ENCODE measurements around the gene ZNF808.
"Not testable (repeated sequence)": the region's sequence is repeated elsewhere in the genome, so short reads cannot be mapped to it uniquely, and the experiment has no call there.

- TF ChIP-seq, protein P1, sequence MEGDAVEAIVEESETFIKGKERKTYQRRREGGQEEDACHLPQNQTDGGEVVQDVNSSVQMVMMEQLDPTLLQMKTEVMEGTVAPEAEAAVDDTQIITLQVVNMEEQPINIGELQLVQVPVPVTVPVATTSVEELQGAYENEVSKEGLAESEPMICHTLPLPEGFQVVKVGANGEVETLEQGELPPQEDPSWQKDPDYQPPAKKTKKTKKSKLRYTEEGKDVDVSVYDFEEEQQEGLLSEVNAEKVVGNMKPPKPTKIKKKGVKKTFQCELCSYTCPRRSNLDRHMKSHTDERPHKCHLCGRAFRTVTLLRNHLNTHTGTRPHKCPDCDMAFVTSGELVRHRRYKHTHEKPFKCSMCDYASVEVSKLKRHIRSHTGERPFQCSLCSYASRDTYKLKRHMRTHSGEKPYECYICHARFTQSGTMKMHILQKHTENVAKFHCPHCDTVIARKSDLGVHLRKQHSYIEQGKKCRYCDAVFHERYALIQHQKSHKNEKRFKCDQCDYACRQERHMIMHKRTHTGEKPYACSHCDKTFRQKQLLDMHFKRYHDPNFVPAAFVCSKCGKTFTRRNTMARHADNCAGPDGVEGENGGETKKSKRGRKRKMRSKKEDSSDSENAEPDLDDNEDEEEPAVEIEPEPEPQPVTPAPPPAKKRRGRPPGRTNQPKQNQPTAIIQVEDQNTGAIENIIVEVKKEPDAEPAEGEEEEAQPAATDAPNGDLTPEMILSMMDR (IDR thresholded peaks at IDR 0.05): not testable (repeated sequence)
- not testable (repeated sequence) for TF ChIP-seq POLR2A, EP300 (IDR thresholded peaks at IDR 0.05)
Observed at GRCh38 chr19:52500474-52500873, 27.0 kb upstream of the ZNF808 start.

Measured in tibial nerve (tissue), 4 donors.